Measurements from ENCODE around the gene PDGFD.

DNA sequence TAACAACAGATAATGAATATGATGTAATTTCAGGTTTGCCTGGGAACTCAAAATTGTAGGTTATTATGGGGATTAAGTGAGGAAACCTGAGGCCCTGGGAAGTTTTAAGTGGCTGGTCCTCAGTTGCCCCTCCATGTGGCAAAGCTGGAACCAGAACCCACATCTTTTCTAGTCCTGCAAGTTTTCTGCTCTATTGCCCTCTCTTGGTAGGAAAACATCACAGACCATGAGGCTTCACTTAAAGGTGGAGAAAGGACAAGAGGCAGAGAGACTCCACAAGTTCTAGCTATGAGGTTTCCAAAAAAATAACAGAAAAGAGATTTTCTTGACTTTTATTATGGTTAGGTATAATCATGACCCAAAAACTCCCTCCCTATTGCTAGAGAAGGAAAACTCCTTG is 243.0 kb downstream of the PDGFD start:
- TF ChIP-seq, protein P1, sequence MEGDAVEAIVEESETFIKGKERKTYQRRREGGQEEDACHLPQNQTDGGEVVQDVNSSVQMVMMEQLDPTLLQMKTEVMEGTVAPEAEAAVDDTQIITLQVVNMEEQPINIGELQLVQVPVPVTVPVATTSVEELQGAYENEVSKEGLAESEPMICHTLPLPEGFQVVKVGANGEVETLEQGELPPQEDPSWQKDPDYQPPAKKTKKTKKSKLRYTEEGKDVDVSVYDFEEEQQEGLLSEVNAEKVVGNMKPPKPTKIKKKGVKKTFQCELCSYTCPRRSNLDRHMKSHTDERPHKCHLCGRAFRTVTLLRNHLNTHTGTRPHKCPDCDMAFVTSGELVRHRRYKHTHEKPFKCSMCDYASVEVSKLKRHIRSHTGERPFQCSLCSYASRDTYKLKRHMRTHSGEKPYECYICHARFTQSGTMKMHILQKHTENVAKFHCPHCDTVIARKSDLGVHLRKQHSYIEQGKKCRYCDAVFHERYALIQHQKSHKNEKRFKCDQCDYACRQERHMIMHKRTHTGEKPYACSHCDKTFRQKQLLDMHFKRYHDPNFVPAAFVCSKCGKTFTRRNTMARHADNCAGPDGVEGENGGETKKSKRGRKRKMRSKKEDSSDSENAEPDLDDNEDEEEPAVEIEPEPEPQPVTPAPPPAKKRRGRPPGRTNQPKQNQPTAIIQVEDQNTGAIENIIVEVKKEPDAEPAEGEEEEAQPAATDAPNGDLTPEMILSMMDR (IDR thresholded peaks at IDR 0.05): no peak
- TF ChIP-seq POLR2AphosphoS5 (IDR thresholded peaks at IDR 0.05; ENCODE audit: insufficient read depth in 1 of 2, low read depth in 1 of 2): no peak
